ENCODE data around the gene FAAH2. TPM values are rescaled to one million over a fixed set of nuclear protein-coding genes. Genes with fewer than 3 reads are reported as not detected.

The FAAH2 gene
- total RNA-seq, 1 experiment from 2014 or later: 6.4 TPM

DNA sequence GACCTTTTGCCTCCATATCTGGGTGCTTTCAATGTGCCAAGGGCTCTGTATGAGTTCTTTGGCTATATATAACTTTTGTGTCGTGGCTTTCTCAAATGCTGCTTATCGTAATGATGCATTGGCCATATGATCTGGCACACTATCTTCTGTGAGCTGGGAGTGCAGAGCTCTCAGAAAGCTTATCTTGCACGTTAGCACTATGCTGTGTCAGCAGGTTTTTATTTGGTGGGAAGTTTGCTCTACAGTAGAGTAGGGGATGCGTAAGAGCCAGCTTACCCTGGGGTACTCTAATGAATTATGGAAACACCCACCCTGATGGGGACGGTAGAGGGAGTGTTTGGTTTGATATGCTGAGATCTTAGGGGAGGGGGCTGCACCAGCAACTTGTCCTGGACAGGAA lies 119.6 kb downstream of the FAAH2 start:
- no peak overlapping the region for H3K56ac ChIP-seq (ENCODE audit: insufficient read length, low read depth, low read length)
- H3K9me3 ChIP-seq (ENCODE audit: control insufficient read depth, low read depth, low read length): peaks cover 16% of the 10 kb centered on the region
- H3K79me1 ChIP-seq (ENCODE audit: insufficient read depth, low read depth, low read length, poor library complexity, severe bottlenecking): no peaks in the 10 kb centered on the region
- no peak overlapping the region for H2BK20ac ChIP-seq (ENCODE audit: low read depth, low read length, poor library complexity, severe bottlenecking)
- H4K91ac ChIP-seq (ENCODE audit: insufficient read length, low read depth, low read length): no peak overlapping the region
- Mint-ChIP-seq H3K4me3 (no peak overlapping the region), H3K27ac (no peak overlapping the region), H3K27me3 (ENCODE audit: low read depth) (no peaks in the 10 kb centered on the region; the same call in 1 of the 2 replicates), H3K4me1 (peaks cover 17 to 19% of the 10 kb centered on the region in 2 experiments), H3K36me3 (ENCODE audit: insufficient read depth in 1 of 3, low read depth in 3 of 3) (peaks cover 8 to 13% (median 11%) of the 10 kb centered on the region in 3 experiments; a peak in 6 of 7 replicates), H3K9me3 (peaks cover 66 to 71% of the 10 kb centered on the region in 2 experiments)
- WGBS (ENCODE audit: extremely low coverage, insufficient read length, low lambda C conversion rate): no CpG with 5 or more reads among the region's 5 CpGs
- H4K20me1 ChIP-seq (ENCODE audit: control insufficient read depth, insufficient read depth, insufficient read length): no peaks in the 10 kb centered on the region
- H2BK5ac ChIP-seq (ENCODE audit: insufficient read length, low read length): no peak overlapping the region
- no peak overlapping the region for H4K5ac ChIP-seq (ENCODE audit: insufficient read length, low read depth, low read length)
- H3K18ac ChIP-seq (ENCODE audit: insufficient read length, low read depth, low read length): no peak overlapping the region
- H3K14ac ChIP-seq (ENCODE audit: insufficient read depth, low read length): no peak overlapping the region
- H3K4ac ChIP-seq (ENCODE audit: low read depth, low read length): no peak overlapping the region
- H2BK15ac ChIP-seq (ENCODE audit: low read depth, low read length): no peak overlapping the region
- H2AFZ ChIP-seq (ENCODE audit: low read length): no peak overlapping the region
- H2BK120ac ChIP-seq (ENCODE audit: low read depth, low read length, poor library complexity, severe bottlenecking): no peak overlapping the region
- H3K27ac ChIP-seq (ENCODE audit: insufficient read length, low read depth, low read length): no peak overlapping the region
- H3K23me2 ChIP-seq (ENCODE audit: insufficient read length, low read depth, low read length, poor library complexity, severe bottlenecking): no peaks in the 10 kb centered on the region
- no peak for DNase-seq
- H3K27me3 ChIP-seq (ENCODE audit: insufficient read depth, low read length): no peaks in the 10 kb centered on the region
- H2BK12ac ChIP-seq (ENCODE audit: insufficient read length, low read depth, low read length): no peak overlapping the region
- TF ChIP-seq, protein P1, sequence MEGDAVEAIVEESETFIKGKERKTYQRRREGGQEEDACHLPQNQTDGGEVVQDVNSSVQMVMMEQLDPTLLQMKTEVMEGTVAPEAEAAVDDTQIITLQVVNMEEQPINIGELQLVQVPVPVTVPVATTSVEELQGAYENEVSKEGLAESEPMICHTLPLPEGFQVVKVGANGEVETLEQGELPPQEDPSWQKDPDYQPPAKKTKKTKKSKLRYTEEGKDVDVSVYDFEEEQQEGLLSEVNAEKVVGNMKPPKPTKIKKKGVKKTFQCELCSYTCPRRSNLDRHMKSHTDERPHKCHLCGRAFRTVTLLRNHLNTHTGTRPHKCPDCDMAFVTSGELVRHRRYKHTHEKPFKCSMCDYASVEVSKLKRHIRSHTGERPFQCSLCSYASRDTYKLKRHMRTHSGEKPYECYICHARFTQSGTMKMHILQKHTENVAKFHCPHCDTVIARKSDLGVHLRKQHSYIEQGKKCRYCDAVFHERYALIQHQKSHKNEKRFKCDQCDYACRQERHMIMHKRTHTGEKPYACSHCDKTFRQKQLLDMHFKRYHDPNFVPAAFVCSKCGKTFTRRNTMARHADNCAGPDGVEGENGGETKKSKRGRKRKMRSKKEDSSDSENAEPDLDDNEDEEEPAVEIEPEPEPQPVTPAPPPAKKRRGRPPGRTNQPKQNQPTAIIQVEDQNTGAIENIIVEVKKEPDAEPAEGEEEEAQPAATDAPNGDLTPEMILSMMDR (conservative IDR thresholded peaks at IDR 0.05): no peak
- H3K4me1 ChIP-seq (ENCODE audit: insufficient read depth, low read length): no peaks in the 10 kb centered on the region
- H3K9ac ChIP-seq (ENCODE audit: extremely low read depth, insufficient read length, low read length): no peak overlapping the region
- no peak overlapping the region for H3T11ph ChIP-seq (ENCODE audit: low read length)
- H3K4me2 ChIP-seq (ENCODE audit: insufficient read depth, insufficient read length, low read length): no peak overlapping the region
- H3K79me2 ChIP-seq (ENCODE audit: insufficient read depth, low read length): no peaks in the 10 kb centered on the region
- no peak overlapping the region for H3K23ac ChIP-seq (ENCODE audit: insufficient read length, low read depth, low read length)
- no peak overlapping the region for H2AK5ac ChIP-seq (ENCODE audit: insufficient read length, low read length)
- H4K8ac ChIP-seq (replicated peaks; ENCODE audit: insufficient read length, low read depth, low read length): no peak overlapping the region

Data from H9 (cell line).